ENCODE results near the gene FRY.

FRY gene

GRCh38 chr13:32038343-32038742 lies 6.8 kb downstream of the FRY start:
- TF ChIP-seq TAF1 (IDR thresholded peaks at IDR 0.05; ENCODE audit: borderline replicate concordance, insufficient read depth, low read length) (no peak), REST (IDR thresholded peaks at IDR 0.05; ENCODE audit: insufficient read depth in 1 of 2, low read depth in 2 of 2, low read length in 2 of 2) (no peak), POLR2AphosphoS5 (IDR thresholded peaks at IDR 0.05; ENCODE audit: low read depth, low read length) (no peak), FOXP2 (optimal IDR thresholded peaks at IDR 0.05; ENCODE audit: borderline replicate concordance, extremely low read depth, extremely low read length, insufficient read depth) (no peak)

DNA sequence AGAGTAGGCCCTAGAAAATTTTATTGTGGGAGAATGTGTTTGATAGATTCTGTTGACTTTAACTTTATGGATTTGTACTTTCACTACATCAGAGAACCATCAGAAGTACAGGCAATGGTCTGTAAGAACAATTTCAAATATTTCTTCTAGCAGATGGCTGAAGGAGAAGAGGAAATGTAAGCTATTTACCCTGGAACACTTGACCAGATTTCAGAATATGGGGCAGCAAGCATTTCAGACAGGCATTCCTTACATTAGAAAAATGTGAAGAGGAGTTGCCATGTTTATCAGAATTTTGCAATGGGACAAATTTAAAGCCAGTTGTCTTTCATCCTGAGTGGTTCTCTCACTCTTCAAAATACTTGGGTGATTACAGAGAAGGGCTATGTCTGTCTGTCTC lies 7.5 kb downstream of the FRY start:
- TF ChIP-seq FOXP2 (optimal IDR thresholded peaks at IDR 0.05; ENCODE audit: borderline replicate concordance, extremely low read depth, extremely low read length, insufficient read depth) (no peak), REST (IDR thresholded peaks at IDR 0.05; ENCODE audit: insufficient read depth in 1 of 2, low read depth in 2 of 2, low read length in 2 of 2) (no peak), SIN3A (IDR thresholded peaks at IDR 0.05; ENCODE audit: borderline replicate concordance, insufficient read depth, low read length) (no peak), POLR2AphosphoS5 (IDR thresholded peaks at IDR 0.05; ENCODE audit: low read depth, low read length) (no peak), TAF1 (IDR thresholded peaks at IDR 0.05; ENCODE audit: borderline replicate concordance, insufficient read depth, low read length) (no peak)

- TF ChIP-seq REST (IDR thresholded peaks at IDR 0.05; ENCODE audit: insufficient read depth in 1 of 2, low read depth in 2 of 2, low read length in 2 of 2): no peak
- TF ChIP-seq POLR2AphosphoS5 (IDR thresholded peaks at IDR 0.05; ENCODE audit: low read depth, low read length): no peak
- TF ChIP-seq SIN3A (IDR thresholded peaks at IDR 0.05; ENCODE audit: borderline replicate concordance, insufficient read depth, low read length): no peak
- TF ChIP-seq FOXP2 (optimal IDR thresholded peaks at IDR 0.05; ENCODE audit: borderline replicate concordance, extremely low read depth, extremely low read length, insufficient read depth): no peak
- TF ChIP-seq TAF1 (IDR thresholded peaks at IDR 0.05; ENCODE audit: borderline replicate concordance, insufficient read depth, low read length): no peak
These were observed 8.0 kb downstream of the FRY start for GRCh38 chr13:32039528-32039927.

DNA sequence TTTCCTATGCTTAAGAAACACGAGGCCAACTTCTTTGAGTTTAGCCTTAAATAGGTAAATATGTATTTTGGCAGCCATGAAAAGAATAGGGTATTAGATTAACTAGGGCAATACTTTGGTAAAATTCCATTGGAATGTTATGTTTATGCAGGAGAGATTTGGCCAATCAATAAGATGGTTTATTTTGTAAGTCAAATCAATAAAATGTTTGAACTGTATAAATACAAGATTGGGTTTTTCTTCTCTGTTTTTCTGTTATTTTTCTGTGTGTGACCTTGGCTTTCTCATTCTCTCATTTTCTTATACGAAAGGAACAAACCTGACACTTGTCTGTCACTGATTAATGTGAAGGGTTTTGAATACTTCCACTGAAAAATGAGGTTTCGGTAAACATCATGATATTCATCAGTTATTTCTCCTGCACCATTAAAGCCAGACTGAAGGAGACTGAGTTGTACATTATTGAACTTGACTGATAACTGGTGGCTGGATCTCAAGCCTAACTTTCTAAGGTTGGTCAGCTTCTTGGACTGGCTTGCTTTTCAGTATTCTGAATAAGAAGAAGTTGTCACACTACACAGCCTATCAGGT lies 8.6 kb downstream of the FRY start:
- TF ChIP-seq POLR2AphosphoS5 (IDR thresholded peaks at IDR 0.05; ENCODE audit: low read depth, low read length) (no peak), FOXP2 (optimal IDR thresholded peaks at IDR 0.05; ENCODE audit: borderline replicate concordance, extremely low read depth, extremely low read length, insufficient read depth) (no peak), REST (IDR thresholded peaks at IDR 0.05; ENCODE audit: insufficient read depth in 1 of 2, low read depth in 2 of 2, low read length in 2 of 2) (no peak), SIN3A (IDR thresholded peaks at IDR 0.05; ENCODE audit: borderline replicate concordance, insufficient read depth, low read length) (no peak), TAF1 (IDR thresholded peaks at IDR 0.05; ENCODE audit: borderline replicate concordance, insufficient read depth, low read length) (no peak)

DNA sequence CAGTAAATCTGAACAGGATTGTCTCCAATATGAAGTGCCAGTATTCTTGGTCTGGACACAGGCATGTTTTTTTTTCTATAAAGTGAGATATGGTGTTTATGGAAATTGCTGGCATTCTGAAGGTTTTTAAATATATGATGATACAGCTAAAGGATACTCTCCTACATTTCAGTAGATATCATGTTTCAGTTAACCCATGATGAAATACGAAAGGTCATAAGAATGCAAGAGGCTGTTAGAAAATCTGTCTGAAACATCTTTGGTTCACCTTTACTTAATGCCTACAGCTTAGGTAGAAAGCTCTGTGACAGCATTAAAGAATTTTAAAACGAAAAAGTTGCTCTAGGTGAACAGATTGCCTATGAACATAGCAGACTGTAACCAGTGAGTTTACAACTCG lies 9.1 kb downstream of the FRY start:
- TF ChIP-seq POLR2AphosphoS5 (IDR thresholded peaks at IDR 0.05; ENCODE audit: low read depth, low read length): no peak
- TF ChIP-seq FOXP2 (optimal IDR thresholded peaks at IDR 0.05; ENCODE audit: borderline replicate concordance, extremely low read depth, extremely low read length, insufficient read depth): no peak
- no peak for TF ChIP-seq SIN3A (IDR thresholded peaks at IDR 0.05; ENCODE audit: borderline replicate concordance, insufficient read depth, low read length)
- no peak for TF ChIP-seq TAF1 (IDR thresholded peaks at IDR 0.05; ENCODE audit: borderline replicate concordance, insufficient read depth, low read length)
- no peak for TF ChIP-seq REST (IDR thresholded peaks at IDR 0.05; ENCODE audit: insufficient read depth in 1 of 2, low read depth in 2 of 2, low read length in 2 of 2)
